IPS DF 4.7 (cell line): ENCODE results near the gene FADS3.

ENCODE experiments used
- DNase-seq: peaks from one replicate; pipeline ENCODE4 v3.0.0-alpha.2; 2013; ENCODE audit warnings: low spot score; ENCODE audit errors: extremely low read depth

The FADS3 gene

GRCh38 chr11:61900251-61900650, 8.9 kb upstream of the FADS3 start:
- no peak for DNase-seq

- no peak for DNase-seq
Observed at GRCh38 chr11:61899146-61899841, 7.9 kb upstream of the FADS3 start.

GRCh38 chr11:61898247-61898582, 6.9 kb upstream of the FADS3 start:
- DNase-seq = no peak

- DNase-seq = no peak
Observed at GRCh38 chr11:61897387-61898246, 6.3 kb upstream of the FADS3 start.

GRCh38 chr11:61896665-61897386, 5.5 kb upstream of the FADS3 start:
- no peak for DNase-seq

GRCh38 chr11:61895718-61896059, 4.3 kb upstream of the FADS3 start:
- no peak for DNase-seq

- no peak for DNase-seq
Observed at GRCh38 chr11:61895046-61895717, 3.8 kb upstream of the FADS3 start.

GRCh38 chr11:61893981-61894380, 2.6 kb upstream of the FADS3 start:
- DNase-seq = no peak

- DNase-seq = no peak
Observed at GRCh38 chr11:61892085-61892370, 683 bp upstream of the FADS3 start.

GRCh38 chr11:61890529-61891330, 615 bp downstream of the FADS3 start:
- no peak for DNase-seq

GRCh38 chr11:61889831-61890230, 1.5 kb downstream of the FADS3 start:
- no peak for DNase-seq

- DNase-seq = no peak
Observed at GRCh38 chr11:61888590-61888989, 2.8 kb downstream of the FADS3 start.

GRCh38 chr11:61887839-61888494, 3.4 kb downstream of the FADS3 start:
- no peak for DNase-seq

GRCh38 chr11:61886643-61887042, 4.7 kb downstream of the FADS3 start:
- DNase-seq = no peak

- DNase-seq = no peak
Observed at GRCh38 chr11:61885784-61886580, 5.4 kb downstream of the FADS3 start.

- DNase-seq = no peak
Observed at GRCh38 chr11:61885166-61885778, 6.1 kb downstream of the FADS3 start.

GRCh38 chr11:61883947-61884346, 7.4 kb downstream of the FADS3 start:
- no peak for DNase-seq

- no peak for DNase-seq
Observed at GRCh38 chr11:61883327-61883726, 8.0 kb downstream of the FADS3 start.

- no peak for DNase-seq
Observed at GRCh38 chr11:61882879-61883278, 8.5 kb downstream of the FADS3 start.
